T-helper 9 cell (primary cell): ENCODE results near the gene TAF13.

Source experiments
- DNase-seq: peaks from one replicate; pipeline ENCODE4 v3.0.0-alpha.2; 2020
- total RNA-seq, 2 donors: gene quantifications; one replicate each; lab custom pipeline; 2026; lab: John Stamatoyannopoulos, UW

Gene TAF13
- 12.3 to 29.2 reads per million in 2 donors for total RNA-seq

GRCh38 chr1:109075531-109076490, at the start of gene TAF13:
Gene TAF13 (minus strand): TSS chr1:109076003. CDS start chr1:109075947, 56 bp downstream.
- DNase-seq = peak; percentile 77

DNA sequence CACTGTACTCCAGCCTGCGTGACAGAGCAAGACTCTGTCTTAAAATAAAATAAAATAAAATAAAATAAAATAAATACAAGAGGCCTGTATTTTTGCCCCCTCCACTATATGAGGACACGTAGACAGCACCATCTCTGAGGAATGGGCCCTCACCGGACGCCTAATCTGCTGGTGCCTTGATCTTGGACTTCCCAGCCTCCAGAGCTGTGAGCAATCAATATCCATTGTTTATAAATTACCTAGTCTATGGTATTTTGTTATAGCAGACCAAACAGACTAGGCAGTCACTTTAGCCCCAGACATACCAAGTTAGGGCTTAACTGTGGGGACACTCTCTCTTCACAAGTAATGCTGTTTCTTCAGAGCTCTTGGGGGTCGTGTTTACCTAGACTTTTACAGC, 44.6 kb upstream of the TAF13 start:
- no peak for DNase-seq

DNA sequence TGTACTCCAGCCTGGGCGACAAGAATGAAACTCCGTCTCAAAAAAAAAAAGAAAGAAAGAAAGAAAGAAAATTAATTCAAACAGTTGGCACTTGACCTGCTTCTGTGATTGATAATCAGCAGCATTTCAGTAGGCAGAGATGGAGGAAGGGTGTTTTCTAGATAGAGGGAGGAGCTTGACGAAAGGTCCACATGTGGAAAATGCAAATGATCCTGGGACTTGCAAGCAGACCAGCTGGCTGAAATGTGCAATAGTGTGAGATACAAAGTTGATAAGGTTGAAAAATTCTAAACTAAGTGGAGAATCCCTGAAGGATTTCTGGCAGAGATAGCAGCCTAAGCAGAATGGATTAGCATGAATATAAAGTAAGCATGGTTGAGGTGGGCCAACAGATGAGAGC, 42.3 kb upstream of the TAF13 start:
- DNase-seq = no peak

DNA sequence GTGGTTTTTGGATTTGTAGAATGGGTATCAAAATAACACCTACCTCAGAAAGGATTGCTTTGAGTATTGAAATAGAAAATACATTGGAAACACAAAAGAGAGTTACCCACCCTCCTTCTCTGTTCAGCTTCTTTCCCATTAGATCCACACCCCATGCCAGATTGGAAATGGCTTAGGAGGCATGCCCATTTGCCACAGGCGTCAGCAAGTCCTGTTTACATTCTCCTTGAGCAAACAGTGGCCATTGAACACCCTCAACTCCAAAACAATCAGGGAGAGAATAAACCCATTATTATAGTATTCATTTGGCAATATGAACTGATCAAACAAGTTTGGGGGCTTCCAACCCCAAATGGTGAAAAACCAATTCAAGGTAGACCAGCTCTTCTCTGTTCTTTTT, 40.5 kb upstream of the TAF13 start:
- no peak for DNase-seq

GRCh38 chr1:109115685-109116084, 39.9 kb upstream of the TAF13 start:
- no peak for DNase-seq

DNA sequence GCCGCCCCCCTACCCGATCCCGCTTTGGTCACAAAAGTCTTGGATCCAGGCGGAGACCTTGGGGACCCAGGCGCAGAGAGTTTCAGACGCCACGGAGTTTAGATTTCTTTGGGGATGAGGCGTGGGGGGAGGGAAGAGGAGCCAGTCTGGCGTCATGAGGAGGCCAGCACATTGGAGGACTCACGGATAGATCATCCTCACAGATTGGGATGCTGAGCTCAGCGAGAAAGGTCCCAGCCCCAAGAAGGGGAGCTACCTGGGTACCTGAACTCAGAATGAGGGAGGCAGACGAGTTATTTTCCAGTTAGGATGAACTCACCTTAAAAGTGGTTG, 38.5 kb upstream of the TAF13 start:
- no peak for DNase-seq

GRCh38 chr1:109113590-109114341, 38.0 kb upstream of the TAF13 start, which contains the start of gene ELAPOR1:
Gene ELAPOR1 (plus strand): TSS chr1:109114115. CDS start chr1:109114184, 69 bp downstream.
- DNase-seq = peak; percentile 87

DNA sequence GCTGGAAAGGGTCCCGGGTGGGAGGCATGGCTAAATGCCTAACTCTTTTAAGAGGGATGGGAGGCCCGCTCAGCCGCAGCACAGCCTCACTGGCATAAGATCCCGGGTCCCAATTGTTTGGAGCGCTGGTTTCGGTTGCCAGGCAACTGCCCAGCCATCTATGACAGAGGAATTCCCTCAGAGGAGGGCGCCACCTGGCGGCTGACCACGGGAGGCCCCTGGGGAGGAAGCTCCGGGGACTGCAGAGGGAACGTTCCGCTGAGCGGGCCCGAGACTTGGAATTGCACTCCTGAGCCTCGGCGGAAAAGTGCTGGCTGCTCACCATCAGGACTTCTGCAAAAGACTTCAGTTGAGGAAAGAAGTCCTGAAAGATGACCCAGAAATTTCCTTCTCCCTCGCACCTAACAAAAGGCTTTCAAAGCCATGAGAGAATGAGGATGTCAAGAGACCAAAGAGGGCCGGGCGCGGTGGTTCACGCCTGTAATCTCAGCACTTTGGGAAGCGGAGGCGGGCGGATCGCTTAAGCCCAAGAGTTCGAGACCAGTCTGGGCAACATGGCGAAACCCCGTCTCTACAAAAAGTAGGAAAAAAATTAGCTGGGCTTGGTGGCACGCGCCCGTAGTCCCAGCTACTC, 37.0 kb upstream of the TAF13 start:
- peak; percentile 94 for DNase-seq

GRCh38 chr1:109112056-109112651, 36.4 kb upstream of the TAF13 start:
- DNase-seq = no peak

DNA sequence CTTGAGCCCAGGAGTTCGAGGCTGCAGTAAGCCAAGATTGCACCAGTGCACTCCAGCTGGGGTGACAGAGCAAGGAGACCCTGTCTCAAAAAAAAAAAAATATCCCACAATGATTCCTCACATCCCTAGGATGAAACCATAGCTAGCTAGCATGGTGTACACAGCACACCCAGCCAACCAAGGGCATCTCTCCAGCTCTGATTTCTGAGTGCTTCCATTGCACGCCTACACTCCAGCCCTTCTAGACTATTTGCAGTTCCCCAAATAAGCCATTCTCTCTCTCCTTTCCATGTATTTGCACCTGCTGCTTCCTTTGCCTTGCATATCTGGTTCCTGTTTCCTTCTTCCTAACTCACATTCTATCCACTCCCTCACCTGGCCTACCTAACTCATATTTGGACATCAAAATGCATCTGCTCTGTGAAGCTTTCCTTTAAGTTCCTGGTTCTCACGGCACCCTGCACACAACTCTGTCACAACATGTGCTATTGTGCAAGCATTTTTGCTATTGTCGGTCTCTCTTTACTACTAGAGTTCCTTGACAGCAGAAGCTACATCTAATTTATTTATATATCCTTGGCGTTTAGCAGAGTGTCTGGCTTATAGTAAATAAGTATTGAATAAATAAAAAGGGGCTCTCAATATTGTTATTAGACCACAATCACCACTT, 35.7 kb upstream of the TAF13 start:
- DNase-seq = no peak

DNA sequence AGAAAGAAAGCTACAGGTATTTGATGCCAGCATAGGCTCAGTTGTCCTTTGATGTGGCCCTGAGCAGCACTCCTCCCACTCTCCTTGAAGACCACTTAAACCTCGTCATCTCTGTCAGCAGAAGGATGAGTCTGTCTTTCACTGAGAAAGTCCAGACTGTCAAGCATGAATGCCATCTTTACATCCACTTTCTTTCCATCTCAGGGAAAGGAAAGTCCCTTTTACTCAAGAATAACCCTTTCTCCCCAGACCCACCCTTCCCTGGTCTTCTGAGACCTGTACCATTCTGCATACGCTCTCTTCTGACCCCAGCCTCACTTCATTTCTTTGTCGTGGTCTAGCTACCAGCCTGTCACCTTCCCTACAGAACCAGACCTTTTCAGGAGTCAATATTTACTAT, 34.1 kb upstream of the TAF13 start:
- DNase-seq = no peak

- DNase-seq = no peak
These were observed 32.0 kb upstream of the TAF13 start for GRCh38 chr1:109107785-109108184.

GRCh38 chr1:109105881-109106280, 30.1 kb upstream of the TAF13 start:
- no peak for DNase-seq

DNA sequence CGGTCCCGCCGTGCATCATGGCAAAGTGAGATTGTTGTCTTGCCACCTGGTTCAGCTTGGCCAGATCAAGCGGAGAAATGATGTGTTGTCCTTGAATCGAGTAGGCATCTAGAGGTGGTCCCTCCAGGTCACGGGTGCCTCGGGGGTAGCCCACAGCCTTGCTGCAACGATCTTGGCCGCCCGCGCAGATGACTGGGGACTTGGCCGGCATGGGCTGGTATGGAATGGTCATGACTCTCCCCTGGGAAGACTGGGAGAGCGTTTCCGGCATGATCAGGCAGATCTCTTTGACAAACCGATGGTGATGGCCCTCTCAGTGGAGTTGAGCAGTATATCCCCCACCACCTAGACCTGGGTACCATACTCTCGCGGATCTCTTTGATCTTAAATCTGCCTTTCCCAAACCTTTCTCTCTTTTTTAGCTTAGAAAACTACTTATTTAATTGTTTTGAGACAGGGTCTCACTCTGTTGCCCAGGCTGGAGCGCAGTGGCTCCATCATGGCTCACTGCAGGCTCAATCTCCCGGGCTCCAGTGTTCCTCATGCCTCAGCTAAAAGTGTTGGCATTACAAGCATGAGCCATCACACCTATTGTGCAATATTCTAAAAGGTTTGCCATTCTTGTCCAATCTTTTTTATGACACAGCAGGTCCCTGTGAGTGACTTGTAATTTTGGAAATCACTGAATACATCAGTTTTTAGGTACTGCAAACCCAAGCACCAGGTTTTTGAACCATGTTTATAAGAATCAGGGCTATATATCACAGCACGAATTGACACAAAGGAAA, 28.8 kb upstream of the TAF13 start:
- no peak for DNase-seq

GRCh38 chr1:109099938-109100773, 24.4 kb upstream of the TAF13 start:
- DNase-seq = peak; percentile 95

DNA sequence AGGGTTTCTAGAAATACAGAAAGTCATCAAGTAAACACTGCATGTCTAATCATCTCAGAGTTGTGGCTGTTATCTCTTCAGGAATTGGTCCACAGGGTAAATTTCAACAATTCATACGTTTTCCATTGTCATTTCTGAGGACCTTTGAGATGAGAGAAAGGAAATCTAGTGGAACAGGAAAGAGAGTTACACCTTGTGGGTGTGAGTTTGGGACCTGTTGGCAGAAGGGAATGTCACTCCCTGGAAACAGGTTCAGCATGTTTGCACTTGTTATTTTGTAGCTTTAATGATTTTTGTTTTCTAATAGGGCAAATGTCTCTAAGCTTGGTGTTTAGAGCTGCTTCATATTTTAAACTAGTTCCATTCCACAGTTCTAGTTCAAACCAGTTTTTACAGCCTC, 20.3 kb upstream of the TAF13 start:
- DNase-seq = no peak

DNA sequence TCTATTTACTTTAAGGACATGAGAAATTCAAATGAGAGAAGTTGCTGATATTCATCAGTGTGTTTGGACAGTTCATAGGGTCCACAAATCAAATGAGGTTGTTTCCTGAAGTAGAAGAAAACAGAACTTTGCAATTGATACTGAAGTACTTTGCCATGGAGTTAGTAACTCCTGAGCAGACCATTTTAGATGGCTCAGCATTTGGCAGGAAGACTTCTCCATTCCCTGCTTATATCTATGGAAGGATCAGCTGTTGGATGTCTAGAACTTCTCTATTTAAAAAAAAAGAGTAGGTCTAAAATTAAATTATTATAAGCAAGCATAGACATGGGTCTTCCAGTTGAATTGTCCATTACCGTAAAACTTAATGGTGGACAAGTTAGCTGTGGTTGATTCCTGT, 19.8 kb upstream of the TAF13 start:
- DNase-seq = no peak

DNA sequence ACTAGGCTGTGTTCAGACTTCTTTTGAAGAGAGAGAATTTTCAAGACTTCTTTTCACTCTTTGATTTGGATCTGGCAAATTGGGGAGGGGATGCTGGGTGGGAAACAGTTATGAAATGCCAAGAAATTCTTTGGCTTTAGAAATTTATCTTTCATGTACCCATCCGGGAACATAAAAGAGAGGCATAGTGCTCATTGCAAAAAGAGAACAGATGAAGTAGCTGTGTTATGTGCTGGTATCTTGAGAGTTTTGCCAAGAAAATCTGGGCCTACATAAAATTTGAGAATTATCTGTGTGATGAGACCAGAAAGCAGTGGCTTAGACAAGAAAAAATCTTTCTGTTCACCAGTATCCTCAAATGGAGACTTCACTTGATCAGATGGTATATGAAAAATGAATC, 19.1 kb upstream of the TAF13 start:
- DNase-seq = no peak

DNA sequence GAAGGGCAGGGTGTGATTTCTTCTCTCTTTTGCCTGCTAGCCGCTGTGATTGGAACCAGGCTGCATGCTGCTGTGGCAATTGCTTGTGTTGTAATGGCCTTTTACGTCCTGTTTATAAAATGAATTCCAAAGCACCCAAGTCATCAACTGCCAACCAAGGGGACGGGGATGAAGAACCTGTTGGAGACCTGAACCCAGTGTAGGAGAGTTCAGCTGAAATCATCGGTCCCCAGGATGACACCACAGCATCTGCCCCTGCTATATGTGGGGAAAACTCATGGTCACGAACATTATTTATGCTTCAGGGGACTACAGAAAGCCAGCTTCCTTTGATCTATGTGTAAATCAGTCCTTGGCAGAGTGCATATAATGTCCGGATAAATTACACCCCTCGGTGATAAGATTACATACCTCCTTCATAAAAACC, 18.6 kb upstream of the TAF13 start:
- no peak for DNase-seq

- DNase-seq = no peak
These were observed 16.0 kb upstream of the TAF13 start for GRCh38 chr1:109091839-109092193.
